Astrocyte (in vitro differentiated cells and primary cell): Measurements from ENCODE around the gene PCDHB2. TPM values are rescaled to one million over a fixed set of nuclear protein-coding genes. Genes with fewer than 3 reads are reported as not detected.
A peak's percentile ranks its signal among the peaks of the same experiment; 100 is the strongest.
"Not testable (repeated sequence)": the region's sequence is repeated elsewhere in the genome, so short reads cannot be mapped to it uniquely, and the experiment has no call there.

ENCODE experiments used
- DNase-seq: peaks from one replicate; pipeline ENCODE4 v3.0.0-alpha.2; 2010; ENCODE audit warnings: low read depth
- FAIRE-seq: peaks from 2 replicates; lab custom pipeline; 2011; peaks lifted over from hg19 to GRCh38; lab: Jason Lieb, UNC
- H2AFZ ChIP-seq: 2 replicates; pipeline ENCODE4 v1.6.0; 2012; ENCODE audit warnings: low read depth, low read length, inconsistent platforms
- H3K27ac ChIP-seq: 2 replicates; pipeline ENCODE4 v1.5.1; 2011; ENCODE audit warnings: low read depth, low read length, inconsistent platforms
- H3K27me3 ChIP-seq: 2 replicates; pipeline ENCODE4 v1.6.0; 2011; ENCODE audit warnings: low read length, inconsistent platforms; ENCODE audit not compliant: insufficient read depth
- H3K36me3 ChIP-seq: 2 replicates; pipeline ENCODE4 v1.5.1; 2011; ENCODE audit warnings: low read length, inconsistent platforms; ENCODE audit not compliant: insufficient read depth
- H3K4me1 ChIP-seq: 2 replicates; pipeline ENCODE4 v1.5.1; 2011; ENCODE audit warnings: low read length, inconsistent platforms; ENCODE audit not compliant: insufficient read depth
- H3K4me2 ChIP-seq: 2 replicates; pipeline ENCODE4 v1.6.0; 2012; ENCODE audit warnings: low read length, inconsistent platforms
- H3K4me3 ChIP-seq: 2 replicates; pipeline ENCODE4 v1.5.1; 2011; ENCODE audit warnings: low read depth, mild to moderate bottlenecking, low read length, inconsistent platforms; ENCODE audit not compliant: insufficient read depth
- H3K79me2 ChIP-seq: 2 replicates; pipeline ENCODE4 v1.6.0; 2012; ENCODE audit warnings: mild to moderate bottlenecking, low read length, inconsistent platforms; ENCODE audit not compliant: insufficient read depth
- H3K9ac ChIP-seq: 2 replicates; pipeline ENCODE4 v1.6.0; 2012; ENCODE audit warnings: mild to moderate bottlenecking, low read length, inconsistent platforms
- H3K9me3 ChIP-seq: 2 replicates; pipeline ENCODE4 v1.5.1; 2012; ENCODE audit warnings: low read depth, mild to moderate bottlenecking, low read length, inconsistent platforms; ENCODE audit not compliant: insufficient read depth
- H4K20me1 ChIP-seq: 2 replicates; pipeline ENCODE4 v1.6.0; 2012; ENCODE audit warnings: low read length, inconsistent platforms; ENCODE audit not compliant: insufficient read depth
- H3K27ac Mint-ChIP-seq: one replicate; pipeline ENCODE4 v1.8.0; 2021; ENCODE audit warnings: mild to moderate bottlenecking, mixed read lengths; ENCODE audit not compliant: unreplicated experiment
- H3K27me3 Mint-ChIP-seq: one replicate; pipeline ENCODE4 v1.8.0; 2021; ENCODE audit warnings: low read depth, mixed read lengths; ENCODE audit not compliant: unreplicated experiment
- H3K36me3 Mint-ChIP-seq: one replicate; pipeline ENCODE4 v1.8.0; 2021; ENCODE audit warnings: low read depth, mixed read lengths; ENCODE audit not compliant: unreplicated experiment
- H3K4me1 Mint-ChIP-seq: one replicate; pipeline ENCODE4 v1.8.0; 2021; ENCODE audit warnings: low read depth, mixed read lengths; ENCODE audit not compliant: unreplicated experiment
- H3K4me3 Mint-ChIP-seq: one replicate; pipeline ENCODE4 v1.8.0; 2021; ENCODE audit warnings: mild to moderate bottlenecking, moderate library complexity, mixed read lengths; ENCODE audit not compliant: unreplicated experiment
- H3K9me3 Mint-ChIP-seq: one replicate; pipeline ENCODE4 v1.8.0; 2021; ENCODE audit warnings: mild to moderate bottlenecking, mixed read lengths; ENCODE audit not compliant: unreplicated experiment
- CTCF ChIP-seq: IDR thresholded peaks from 2 replicates; pipeline ENCODE4 v1.5.1; 2011; ENCODE audit warnings: low read depth, mild to moderate bottlenecking, inconsistent platforms, low read length, moderate library complexity; ENCODE audit not compliant: insufficient read depth
- EZH2 ChIP-seq: IDR thresholded peaks from 2 replicates; pipeline ENCODE4 v1.6.1; 2012; ENCODE audit warnings: mild to moderate bottlenecking, low read length, inconsistent platforms; ENCODE audit not compliant: insufficient read depth
- total RNA-seq: library from RNA; stranded (reverse); gene quantifications from 2 replicates; pipeline ENCODE4 v1.2.1, GENCODE V29; 2021

PCDHB2 gene
- total RNA-seq, 1 donor from 2014 or later: 44.3 TPM

- Mint-ChIP-seq H3K4me1 (peaks cover 2% of the 10 kb centered on the region), H3K27me3 (no peaks in the 10 kb centered on the region), H3K27ac (no peak within 1 kb of the TSS), H3K9me3 (peaks cover 26% of the 10 kb centered on the region), H3K36me3 (peaks cover 42% of the 10 kb centered on the region), H3K4me3 (no peak within 1 kb of the TSS)
- TF ChIP-seq CTCF (peak; percentile 16), EZH2 (no peak)
- H3K79me2 ChIP-seq: no peaks in the 10 kb centered on the region
- DNase-seq (peak; percentile 3), FAIRE-seq (no peak)
- peaks cover 14% of the 10 kb centered on the region for H3K9me3 ChIP-seq
- H3K4me3 ChIP-seq: no peak within 1 kb of the TSS
- H3K36me3 ChIP-seq: no peaks in the 10 kb centered on the region
- no peaks in the 10 kb centered on the region for H4K20me1 ChIP-seq
- H3K9ac ChIP-seq: no peak within 1 kb of the TSS
- no peaks in the 10 kb centered on the region for H3K4me1 ChIP-seq
- H3K4me2 ChIP-seq: no peak within 1 kb of the TSS
- H3K27ac ChIP-seq: no peak within 1 kb of the TSS
- no peaks in the 10 kb centered on the region for H3K27me3 ChIP-seq
- H2AFZ ChIP-seq: no peak within 1 kb of the TSS
These were observed 5.9 kb downstream of the PCDHB2 start, which contains the start of gene PCDHB3 for GRCh38 chr5:141100243-141100805. Gene PCDHB3, plus strand, starts transcription at chr5:141100473. Its CDS starts 177 bp downstream, at chr5:141100650.

- no peaks in the 10 kb centered on the region for H3K27me3 ChIP-seq
- Mint-ChIP-seq H3K36me3 (peaks cover 34% of the 10 kb centered on the region), H3K4me3 (no peak overlapping the region), H3K27ac (no peak overlapping the region), H3K9me3 (peaks cover 21% of the 10 kb centered on the region), H3K4me1 (no peaks in the 10 kb centered on the region), H3K27me3 (no peaks in the 10 kb centered on the region)
- no peak overlapping the region for H2AFZ ChIP-seq
- FAIRE-seq (no peak), DNase-seq (no peak)
- H3K4me3 ChIP-seq: no peak overlapping the region
- TF ChIP-seq EZH2 (no peak), CTCF (no peak)
- H3K4me1 ChIP-seq: no peaks in the 10 kb centered on the region
- no peak overlapping the region for H3K27ac ChIP-seq
- no peaks in the 10 kb centered on the region for H3K79me2 ChIP-seq
- H3K9me3 ChIP-seq: peaks cover 14% of the 10 kb centered on the region
- H4K20me1 ChIP-seq: no peaks in the 10 kb centered on the region
- no peaks in the 10 kb centered on the region for H3K36me3 ChIP-seq
- no peak overlapping the region for H3K9ac ChIP-seq
- no peak overlapping the region for H3K4me2 ChIP-seq
These were observed 6.6 kb downstream of the PCDHB2 start for GRCh38 chr5:141101059-141101458.

GRCh38 chr5:141102070-141102469, 7.7 kb downstream of the PCDHB2 start:
- not testable (repeated sequence) for FAIRE-seq, H3K4me3 Mint-ChIP-seq, H3K27me3 Mint-ChIP-seq, H3K4me1 ChIP-seq, H3K79me2 ChIP-seq, DNase-seq, H3K9ac ChIP-seq, H3K27ac Mint-ChIP-seq, H3K4me3 ChIP-seq, H3K27ac ChIP-seq, H3K4me2 ChIP-seq, H2AFZ ChIP-seq, H3K36me3 ChIP-seq, H3K27me3 ChIP-seq, H4K20me1 ChIP-seq, H3K4me1 Mint-ChIP-seq
- peaks cover 14% of the 10 kb centered on the region for H3K9me3 ChIP-seq
- Mint-ChIP-seq H3K9me3 (peaks cover 20% of the 10 kb centered on the region), H3K36me3 (peaks cover 33% of the 10 kb centered on the region)

- H3K4me3 Mint-ChIP-seq, H3K9ac ChIP-seq, H2AFZ ChIP-seq, H3K4me1 Mint-ChIP-seq, H3K4me1 ChIP-seq, H3K79me2 ChIP-seq, H3K4me2 ChIP-seq, H4K20me1 ChIP-seq, H3K36me3 ChIP-seq, H3K27ac ChIP-seq, FAIRE-seq, H3K27me3 ChIP-seq, DNase-seq, H3K27ac Mint-ChIP-seq, H3K4me3 ChIP-seq, H3K27me3 Mint-ChIP-seq: not testable (repeated sequence)
- H3K9me3 ChIP-seq: peaks cover 14% of the 10 kb centered on the region
- peaks cover 17% of the 10 kb centered on the region for H3K9me3 Mint-ChIP-seq
- peaks cover 31% of the 10 kb centered on the region for H3K36me3 Mint-ChIP-seq
These were observed 8.1 kb downstream of the PCDHB2 start for GRCh38 chr5:141102471-141102870.
